NCI-H1417 (cell line): ENCODE measurements around the gene SORCS2.
A peak's percentile ranks its signal among the peaks of the same experiment; 100 is the strongest.

Source experiments
- DNase-seq, 3 experiments: peaks; one replicate each; lab custom pipeline; 2025; lab: John Stamatoyannopoulos, UW

The SORCS2 gene

DNA sequence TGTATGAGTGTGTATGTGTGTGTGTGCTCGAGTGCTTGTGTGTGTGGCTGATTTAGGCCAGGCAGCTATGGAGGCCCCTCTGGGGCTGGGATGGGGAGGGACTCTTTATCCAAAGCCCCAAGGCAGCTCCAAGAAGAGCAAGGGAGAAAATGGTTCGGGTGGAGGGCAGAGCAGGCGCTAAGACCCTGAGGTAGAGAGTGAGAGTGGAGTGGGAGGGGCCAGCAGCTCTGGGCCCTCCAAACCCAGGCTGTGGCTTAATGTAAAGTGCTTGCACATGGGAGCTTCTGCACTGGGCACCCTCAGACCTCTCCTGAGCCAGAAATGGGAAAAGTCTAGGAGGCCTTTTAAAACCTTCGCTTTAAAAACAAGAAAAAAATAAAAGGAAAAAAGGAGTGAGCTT lies 475.9 kb downstream of the SORCS2 start:
- no peak for DNase-seq

DNA sequence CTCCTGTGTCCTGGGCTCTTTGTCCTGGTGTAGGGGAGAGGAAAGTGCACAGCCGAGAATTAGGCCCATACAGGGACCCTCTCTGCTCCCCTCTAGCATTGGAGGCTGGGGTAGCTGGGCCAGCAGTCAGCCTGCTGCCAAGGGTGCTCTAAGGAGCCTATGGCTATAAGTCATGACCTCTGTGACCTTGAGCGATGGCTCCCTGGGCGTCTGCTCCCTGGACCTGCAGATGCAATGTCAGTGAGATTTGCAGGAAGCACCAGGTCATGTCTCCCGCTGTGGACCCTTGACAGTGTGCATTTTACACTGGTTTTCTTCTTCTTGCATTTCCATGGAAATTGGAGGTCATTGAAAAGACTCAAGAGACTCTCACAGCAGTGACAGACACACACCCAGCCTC lies 476.5 kb downstream of the SORCS2 start:
- DNase-seq, result no peak

DNA sequence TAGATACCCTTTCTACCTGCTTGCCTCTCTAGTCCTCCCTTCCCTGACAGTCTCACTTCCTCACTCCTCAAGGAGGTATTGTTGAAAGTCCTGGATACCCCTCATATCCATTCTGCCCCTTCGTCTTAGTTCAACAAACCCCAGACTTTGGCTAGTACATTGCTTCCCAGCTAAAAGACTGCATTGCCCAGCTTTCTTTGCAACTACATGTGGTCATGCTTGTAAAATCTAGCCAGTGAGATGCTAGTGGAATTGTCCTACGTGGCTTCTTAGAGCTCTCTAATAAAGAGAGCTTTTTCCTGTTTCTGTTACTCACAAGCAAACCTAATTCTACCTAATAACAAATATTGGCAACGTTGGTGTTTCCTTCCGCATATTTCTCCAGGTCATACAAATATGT lies 480.3 kb downstream of the SORCS2 start:
- DNase-seq, result no peak

DNA sequence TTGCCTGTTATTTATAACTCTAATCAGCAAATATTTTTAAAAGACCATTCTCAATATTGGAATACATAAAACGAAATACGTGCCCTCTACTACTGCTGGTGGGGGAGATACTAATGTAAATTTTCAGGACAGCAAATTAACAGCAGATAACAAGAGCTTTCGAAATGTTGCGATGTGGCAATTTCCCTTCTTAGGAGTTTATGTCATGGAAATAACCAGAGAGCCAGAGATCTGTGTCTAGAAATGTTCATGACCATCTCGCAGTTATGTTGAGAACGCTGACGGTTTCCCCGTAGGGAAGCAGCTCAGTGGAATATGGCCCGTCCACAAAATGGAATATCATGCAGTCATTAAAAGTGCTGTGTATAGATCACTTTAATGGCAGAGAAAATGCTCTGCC lies 480.8 kb downstream of the SORCS2 start:
- no peak for DNase-seq

DNA sequence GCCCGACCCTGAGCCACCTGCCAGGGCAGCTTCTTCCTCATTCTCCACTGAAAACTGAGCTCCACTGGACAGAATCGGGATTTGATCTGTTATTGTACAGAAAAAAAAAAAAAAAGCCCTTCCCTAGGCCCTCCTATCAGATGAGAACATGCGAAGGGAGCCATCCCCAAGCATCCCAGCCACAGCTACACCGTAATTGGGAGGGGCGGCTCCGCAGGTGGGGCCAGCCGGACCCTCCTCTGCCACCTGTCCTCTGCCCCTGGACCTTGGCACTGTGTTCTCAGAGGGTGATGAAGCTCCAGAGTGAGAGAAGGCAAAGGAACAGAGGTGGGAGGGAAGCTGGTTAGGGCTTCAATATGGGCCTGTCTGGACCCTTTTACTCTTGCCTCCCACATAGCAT lies 482.4 kb downstream of the SORCS2 start:
- no peak for DNase-seq

DNA sequence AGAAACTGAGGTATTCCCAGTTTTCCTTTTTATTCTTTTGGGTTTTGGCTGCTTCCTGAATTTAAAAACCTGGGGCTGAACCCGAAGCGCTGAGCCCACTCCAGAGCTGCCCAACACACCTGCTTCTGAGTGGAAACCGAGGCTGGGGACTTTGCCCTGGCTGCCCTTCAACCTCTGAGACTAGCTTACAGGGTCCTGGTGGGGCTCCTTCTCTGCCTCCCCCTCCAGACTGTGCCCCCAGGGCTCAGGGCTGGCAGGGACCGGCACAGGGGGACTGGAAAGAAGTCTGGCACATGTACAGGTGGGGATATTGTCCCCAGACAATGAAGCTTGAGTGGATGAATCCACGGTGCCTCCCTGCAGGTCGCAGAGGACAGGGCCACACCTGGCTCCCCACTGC lies 482.8 kb downstream of the SORCS2 start:
- DNase-seq, result no peak

DNA sequence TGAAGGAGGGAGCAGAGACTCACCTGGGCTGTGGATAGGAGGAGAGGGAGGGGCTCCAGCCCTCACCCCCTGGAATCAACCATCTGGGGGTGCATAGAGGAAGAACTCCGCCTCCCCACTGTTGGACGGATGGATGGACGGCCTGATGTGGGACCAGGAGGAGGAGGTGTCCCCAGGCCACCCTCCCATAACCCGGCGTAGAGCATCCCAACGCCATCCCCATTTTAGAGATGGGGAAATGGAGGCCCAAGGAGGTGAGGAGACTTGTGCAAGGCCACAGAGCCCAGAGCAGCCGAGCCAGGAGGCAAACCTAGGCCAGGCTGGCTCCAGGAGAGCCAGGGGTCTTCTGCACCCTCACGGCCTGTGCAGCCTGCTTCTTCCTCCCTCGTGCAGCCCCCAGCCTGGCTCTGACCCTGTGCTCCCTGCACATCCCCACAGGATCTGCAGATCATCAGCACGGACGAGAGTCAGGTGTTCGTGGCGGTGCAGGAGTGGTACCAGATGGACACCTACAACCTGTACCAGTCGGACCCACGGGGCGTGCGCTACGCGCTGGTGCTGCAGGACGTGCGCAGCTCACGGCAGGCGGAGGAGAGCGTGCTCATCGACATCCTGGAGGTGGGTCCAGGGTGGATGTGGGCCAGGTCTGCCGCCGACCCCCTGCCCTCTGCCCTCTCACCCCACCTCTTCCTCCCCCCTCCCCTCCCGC lies 483.4 kb downstream of the SORCS2 start:
- no peak for DNase-seq

DNA sequence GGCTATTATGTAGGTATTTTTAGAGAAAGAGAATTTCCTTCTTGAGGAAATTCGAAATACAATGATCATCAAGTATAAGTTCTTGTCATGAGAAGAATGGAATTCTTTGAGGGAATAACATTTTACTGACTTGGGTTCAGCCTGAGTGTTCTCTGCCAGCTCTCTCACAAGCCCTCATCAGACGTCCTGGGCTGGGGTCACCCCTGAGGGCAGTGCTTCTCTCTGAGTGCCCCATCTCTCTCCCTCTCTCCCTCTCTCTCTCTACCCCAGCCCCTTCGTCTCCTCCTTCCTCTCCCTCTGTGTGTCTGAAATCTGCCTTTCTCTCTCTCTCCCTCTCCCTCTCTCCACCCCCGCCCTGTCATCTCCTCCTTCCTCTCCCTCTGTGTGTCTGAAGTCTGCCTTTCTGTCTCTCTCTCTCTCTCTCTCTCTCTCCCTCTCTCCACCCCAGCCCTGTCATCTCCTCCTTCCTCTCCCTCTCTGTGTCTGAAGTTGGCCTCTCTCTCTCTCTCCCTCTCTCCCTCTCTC lies 484.1 kb downstream of the SORCS2 start:
- no peak for DNase-seq

DNA sequence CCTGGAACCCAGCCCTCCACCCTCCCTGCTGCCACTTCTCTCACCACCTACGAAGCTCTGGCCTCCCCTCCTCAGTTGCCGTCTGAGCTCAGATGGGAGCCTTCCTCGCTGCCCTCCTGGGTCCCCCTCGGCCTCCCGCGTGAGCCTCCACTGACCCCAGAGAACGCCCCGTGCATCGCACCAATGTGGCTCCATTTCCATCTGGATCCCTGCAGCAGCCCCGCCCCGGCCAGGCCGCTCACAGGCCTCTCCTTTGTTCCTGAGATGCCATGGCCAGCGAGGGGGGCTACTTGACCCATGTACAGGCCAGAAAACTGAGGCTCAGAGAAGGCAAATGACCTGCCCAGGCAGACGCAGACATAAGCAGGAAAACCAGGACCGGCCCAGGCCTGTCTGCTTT lies 484.7 kb downstream of the SORCS2 start:
- DNase-seq, result no peak

DNA sequence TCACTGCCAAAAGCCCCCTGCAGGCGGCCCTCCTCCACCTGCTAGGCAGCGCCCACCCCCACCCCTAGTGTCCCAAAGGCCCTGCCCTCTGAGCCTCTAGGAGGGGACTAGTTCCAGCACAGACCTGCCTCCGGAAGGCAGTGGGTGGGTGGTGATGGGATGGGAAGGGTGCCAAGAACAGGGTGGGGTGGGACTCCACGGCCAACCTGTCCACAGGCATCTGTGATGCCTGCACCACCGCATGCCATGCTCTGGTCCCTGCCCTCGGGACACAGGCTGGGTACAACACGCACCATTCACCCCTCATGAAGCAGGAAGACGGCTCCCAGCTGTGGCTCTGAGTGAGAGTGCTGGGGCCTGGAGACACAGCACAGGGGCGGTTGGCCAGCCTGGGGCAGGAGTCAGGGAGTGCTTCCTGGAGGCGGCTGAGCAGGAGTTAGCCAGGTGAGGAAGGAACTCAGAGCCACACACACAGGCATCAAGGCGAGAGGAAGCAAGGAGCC lies 485.5 kb downstream of the SORCS2 start:
- no peak for DNase-seq

DNA sequence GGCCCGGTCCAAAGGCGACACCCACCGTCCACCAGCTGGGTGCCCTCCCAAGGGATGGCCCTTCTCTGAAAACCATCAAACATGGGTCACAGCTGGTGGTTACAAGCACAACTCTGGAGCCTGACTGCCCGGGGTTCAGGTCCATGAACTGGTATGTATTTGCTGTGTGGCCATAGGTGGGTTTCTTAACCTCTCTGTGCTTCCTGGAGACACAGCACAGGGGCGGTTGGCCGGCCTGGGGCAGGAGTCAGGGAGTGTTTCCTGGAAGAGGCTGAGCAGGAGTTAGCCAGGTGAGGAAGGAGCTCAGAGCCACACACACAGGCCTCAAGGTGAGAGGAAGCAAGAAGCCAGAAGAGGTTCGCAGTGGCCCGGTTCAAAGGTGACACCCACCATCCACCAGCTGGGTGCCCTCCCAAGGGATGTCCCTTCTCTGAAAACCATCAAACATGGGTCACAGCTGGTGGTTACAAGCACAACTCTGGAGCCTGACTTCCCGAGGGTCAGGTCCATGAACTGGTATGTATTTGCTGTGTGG lies 486.0 kb downstream of the SORCS2 start:
- DNase-seq, result no peak

DNA sequence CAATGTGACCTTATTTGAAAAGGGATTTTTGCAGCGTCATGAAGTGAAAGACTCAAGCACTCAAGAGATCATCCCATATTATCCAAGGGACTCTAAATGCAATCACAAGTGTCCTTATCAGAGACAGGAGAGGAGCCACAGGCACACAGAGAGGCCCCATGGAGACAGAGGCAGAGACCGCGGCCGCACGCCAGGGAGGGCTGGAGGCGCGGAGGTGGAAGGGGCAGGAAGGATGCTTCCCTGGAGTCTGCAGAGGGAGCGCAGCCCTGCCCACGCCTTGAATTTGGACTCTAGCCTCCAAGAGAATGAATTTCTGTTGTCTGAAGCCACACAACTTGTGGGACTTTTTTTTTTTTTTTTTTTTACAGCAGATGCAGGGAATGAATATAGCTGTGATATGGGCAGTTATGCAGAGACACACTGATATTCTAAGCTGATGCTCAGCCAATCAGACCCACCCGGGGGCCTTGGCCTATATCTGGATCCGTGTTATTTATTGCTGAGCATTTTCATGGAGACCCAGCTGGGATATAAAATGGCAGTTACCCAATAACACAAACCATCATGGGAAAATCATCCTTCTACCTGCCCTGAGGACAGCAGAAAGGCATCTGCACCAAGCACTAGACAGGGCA lies 487.2 kb downstream of the SORCS2 start:
- DNase-seq, result peak in 1 of 3 experiments; percentile 96

DNA sequence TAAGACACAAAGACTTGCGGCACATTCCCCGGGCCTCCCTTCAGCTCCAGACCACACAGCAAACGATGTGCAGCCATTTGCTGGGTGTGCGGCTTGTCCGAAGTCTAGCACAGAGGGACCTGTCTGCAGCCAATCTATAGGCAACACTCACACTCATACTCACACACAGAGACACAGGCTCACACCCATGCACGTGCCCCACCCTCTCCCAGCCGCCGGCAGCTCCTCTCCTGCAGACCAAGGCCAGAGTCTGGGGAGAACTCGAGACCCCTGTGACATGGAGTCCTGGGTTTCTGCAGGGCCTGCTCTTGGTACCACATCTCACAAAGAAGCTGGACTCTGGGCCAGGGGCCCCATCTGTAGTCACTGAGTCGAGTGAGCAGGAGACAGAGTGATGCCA lies 487.8 kb downstream of the SORCS2 start:
- no peak for DNase-seq

DNA sequence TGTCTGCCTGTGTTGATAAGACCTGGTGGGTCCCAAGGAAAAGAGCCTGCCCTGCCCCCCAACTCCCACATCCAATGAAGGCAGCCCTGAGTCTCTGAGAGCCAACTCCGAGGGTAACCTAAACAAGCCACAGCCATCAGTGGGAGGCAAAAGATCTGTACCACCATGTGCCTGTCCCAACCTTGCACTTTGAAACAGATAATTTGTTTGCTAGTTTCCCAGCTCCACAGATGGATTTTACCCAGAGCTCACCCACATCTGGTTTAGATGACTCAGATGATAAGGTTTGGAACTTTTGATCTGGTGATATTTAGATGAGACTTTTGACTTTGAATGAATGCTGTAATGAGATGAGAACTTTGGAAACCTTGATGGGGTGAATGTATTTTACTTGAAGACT lies 488.4 kb downstream of the SORCS2 start:
- no peak for DNase-seq

DNA sequence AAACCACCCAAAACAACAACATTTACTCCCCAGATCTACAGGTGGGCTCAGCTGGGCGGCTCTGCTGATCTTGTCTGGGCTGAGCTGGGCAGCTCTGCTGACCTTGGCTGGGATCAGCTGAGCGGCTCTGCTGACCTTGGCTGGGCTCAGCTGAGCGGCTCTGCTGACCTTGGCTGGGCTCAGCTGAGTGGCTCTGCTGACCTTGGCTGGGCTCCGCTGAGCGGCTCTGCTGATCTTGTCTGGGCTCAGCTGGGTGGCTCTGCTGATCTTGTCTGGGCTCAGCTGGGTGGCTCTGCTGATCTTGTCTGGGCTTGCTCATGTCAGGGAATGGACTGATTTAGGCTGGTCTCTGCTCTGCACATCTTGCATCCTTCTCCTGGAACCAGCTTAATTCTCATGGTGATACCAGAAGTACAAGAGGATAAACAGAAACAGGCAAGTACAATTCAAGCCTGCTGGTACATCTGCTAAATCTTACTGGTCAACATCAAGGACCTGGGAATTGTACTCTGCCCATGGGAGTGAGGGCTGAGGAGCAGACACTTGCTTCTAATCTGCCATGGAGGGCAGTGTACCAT lies 490.9 kb downstream of the SORCS2 start:
- DNase-seq, result no peak

DNA sequence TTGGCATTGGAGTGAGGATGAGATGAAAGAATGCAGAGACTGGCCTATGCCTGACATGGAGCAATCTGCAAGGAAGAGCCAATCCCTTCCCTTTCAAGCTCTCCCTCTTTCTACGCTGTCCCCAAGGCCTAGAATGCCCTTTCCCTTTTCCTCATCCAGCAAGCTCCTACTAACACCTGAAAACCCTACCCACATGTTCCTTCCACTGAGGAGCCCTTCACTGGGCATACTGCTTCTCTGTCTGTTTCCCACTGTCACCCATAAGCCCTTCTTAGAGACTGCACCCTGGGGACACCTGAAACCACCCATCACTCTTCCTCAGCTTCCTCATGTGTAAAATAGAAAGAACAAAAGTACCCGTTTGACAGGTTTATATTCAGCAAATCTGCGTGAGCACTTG lies 492.0 kb downstream of the SORCS2 start:
- peak in 1 of 3 experiments; percentile 65 for DNase-seq

DNA sequence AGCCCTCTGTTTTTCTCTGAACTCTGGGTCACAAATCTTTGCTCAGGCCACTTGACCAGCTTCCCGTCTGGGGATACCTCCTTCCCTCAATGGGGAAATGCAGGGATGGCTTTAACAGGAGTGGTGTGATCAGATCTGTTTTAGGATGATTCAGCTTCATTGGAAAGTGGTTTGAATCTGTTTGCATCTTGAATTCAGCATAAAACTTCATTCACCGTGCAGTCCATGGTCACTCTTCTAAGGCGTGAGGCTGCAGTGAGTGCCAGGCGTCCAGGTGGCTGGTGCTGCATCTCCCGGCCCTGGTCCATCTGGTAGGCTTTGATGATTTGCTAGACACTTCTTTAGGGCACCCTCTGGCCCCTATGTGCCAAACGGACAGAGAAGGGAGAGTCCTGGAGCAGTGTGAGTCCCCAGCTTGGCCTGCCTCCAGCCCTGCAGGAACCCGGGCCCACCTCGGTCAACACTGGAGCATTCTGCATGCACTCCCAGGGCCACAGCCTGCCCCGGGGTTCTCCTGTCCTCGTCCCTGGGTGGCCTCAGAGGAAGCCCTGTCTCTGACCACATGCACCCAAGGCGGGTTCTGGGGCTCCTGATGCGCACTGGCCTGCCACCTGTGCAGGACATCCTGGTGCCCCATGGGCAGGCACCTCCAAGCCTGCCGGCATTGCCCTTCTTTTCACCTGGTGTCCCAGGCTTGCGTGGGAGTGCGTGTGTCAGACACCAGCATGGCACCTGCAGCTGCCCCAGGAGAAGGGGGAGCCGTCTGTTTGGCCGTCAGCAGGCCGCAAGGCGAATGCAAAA lies 493.9 kb downstream of the SORCS2 start:
- no peak for DNase-seq

DNA sequence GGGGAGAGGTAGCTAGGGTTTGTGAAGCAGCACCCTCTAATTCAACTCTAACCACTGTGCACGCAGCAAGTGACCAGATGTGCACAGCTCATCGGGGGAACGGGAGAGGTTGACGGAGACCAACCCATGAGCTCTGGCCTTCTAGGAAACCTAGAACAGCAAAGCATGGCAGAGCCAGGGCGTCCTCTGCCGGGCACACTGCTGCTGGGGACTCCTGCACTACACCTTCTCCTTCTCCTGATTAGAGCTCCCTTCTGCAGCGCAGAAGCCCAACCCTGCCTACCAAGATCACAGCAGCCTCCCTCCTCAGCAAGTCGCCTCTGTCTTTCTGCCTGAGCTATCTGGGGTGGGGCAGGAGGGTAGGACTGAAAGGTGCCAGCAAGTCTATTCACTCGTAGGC lies 494.7 kb downstream of the SORCS2 start:
- no peak for DNase-seq

DNA sequence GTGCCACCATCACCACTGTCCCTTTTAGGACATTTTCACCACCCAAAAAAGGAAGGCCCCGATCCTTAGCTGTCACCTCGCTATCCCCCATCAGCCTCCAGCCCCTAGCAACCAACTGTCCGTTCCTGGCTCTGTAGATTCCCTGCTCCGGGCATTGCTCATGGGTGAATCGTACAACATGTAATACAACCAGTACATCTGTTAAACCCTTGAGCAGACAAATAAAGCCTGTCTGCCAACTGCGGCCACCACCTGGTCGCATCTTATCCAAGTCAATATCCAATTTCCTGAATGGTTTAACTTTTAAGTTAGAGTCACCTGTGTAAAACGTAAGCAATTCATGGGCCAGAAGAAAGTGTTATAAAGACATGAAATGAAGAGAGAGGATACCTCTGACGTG lies 495.5 kb downstream of the SORCS2 start:
- no peak for DNase-seq

DNA sequence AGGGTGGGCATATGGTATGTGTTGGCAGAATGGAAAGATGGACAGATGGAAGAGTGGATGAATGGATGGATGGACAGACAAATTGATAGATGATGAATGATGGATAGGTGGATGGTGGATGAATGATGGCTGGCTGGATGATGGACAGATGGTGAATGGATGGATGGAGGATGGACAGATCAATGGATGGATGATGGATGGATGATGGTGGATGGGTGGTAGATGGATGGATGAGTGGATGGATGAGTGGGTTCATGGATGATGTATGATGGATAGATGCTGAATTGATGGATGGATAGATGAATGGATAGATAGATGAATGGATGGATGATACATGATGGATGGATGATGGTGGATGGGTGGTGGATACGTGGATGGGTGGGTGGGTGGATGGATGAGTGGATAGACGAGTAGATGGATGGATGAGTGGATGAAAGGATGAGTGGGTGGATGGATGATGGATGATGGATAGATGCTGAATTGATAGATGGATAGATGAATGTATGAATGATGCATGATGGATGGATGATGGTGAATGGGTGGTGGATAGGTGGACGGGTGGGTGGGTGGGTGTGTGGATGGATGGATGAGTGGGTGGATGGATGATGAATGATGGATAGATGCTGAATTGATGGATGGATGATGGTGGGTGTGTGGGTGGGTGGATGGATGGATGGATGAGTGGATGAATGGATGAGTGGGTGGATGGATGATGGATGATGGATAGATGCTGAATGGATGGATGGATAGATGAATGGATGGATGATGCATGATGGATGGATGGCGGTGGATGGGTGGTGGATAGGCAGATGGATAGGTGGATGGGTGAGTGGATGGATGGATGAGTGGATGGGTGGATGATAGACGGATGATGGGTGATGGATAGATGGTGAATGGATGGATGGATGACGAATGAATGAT lies 497.7 kb downstream of the SORCS2 start:
- no peak for DNase-seq

DNA sequence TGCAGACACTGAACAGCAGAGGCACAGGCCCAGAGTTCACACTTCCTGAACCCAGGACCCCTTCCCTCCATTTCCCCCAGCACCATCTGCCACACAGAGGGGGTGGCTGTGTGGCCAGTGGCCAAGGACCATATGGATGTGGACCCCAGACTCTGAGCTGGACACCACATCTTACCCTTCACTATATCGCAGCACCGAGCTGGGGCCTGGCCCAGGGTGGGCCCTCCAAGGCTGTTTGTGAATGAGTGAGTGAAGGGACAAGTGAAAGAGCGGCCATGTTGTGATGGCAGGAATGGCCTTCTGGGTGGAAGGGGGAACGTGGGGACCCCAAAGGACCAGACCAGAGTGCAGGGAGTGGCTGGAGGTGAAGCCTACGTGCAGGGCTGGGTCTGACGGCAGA lies 498.7 kb downstream of the SORCS2 start:
- no peak for DNase-seq
